GM18873 (cell line): Measurements from ENCODE around the gene CYBA.

Experiments used
- ATAC-seq: cut with Tn5 transposase; IDR thresholded peaks from one replicate; pipeline ENCODE4 v1.9.1; 2021; ENCODE audit warnings: mild to moderate bottlenecking, moderate library complexity, moderate number of reproducible peaks; ENCODE audit not compliant: unreplicated experiment, low FRiP score

The CYBA gene

DNA sequence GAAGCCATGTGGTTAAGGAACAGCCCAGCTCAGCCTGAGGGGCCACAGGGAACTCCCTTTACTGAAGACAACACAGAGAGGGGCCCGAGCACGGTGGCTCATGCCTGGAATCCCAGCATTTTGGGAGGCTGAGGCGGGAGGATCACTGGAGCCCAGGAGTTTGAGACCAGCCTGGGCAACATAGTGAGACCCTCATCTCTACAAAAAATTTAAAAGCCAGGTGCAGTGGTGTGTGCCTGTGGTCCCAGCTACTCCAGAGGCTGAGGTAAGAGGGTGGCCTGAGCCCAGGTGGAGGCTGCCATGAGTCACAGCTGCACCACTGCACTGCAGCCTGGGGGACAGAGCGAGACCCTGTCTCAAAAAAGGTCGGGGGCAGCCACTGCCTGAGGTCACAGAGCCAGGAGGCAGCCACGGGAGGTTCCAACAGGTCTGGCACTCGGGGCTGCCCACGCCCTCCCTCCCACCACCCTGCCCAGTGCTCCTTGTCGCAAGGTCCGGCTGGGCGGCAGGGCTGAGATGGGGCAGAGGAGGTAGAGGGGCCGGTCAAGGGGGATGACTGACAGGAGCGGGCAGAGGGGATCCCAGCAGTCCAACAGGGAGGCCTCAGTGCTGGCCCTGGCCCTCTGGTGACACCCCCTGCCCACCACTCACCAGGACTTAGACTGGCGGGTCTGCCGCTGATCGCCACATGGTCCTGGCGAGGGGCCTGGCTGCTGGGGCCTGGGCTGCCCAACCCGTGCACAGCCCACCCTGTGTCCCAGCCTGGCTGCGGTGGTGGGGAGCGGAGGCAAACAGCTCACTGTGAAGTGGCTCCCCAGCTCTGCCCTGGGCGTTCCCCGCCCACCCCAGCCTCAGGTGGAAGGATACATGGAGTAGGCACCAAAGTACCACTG lies 3.4 kb downstream of the CYBA start:
- ATAC-seq, result no peak

DNA sequence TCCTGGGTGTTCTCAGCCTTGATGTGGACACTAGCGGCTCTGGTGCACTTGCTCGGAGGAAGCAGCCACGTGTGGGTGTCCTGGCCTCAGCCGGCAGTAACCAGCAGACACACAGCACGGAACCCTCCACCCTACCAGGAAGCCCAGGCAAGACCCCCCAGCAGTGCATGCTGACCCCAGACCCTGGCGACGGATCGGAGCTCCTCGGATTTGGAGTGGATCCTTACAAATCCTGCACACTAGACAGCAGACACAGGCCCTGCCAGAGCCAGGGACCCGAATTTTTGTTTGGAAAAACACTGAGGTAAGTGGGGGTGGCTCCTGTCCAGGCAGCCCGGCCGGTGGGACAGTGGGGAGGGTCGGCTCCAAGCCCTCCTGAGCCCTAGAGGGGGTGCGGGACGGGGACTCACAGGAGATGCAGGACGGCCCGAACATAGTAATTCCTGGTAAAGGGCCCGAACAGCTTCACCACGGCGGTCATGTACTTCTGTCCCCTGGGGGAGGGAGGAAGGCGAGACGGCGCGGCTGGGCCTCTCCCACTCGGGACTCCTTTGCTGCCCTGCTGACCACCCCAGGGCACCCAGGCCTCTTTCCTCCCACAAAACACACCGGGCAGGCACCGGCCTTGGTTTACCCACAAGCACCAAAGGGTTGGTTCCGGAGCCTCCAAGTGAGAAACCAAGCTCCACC lies 4.4 kb downstream of the CYBA start:
- ATAC-seq, result no peak

DNA sequence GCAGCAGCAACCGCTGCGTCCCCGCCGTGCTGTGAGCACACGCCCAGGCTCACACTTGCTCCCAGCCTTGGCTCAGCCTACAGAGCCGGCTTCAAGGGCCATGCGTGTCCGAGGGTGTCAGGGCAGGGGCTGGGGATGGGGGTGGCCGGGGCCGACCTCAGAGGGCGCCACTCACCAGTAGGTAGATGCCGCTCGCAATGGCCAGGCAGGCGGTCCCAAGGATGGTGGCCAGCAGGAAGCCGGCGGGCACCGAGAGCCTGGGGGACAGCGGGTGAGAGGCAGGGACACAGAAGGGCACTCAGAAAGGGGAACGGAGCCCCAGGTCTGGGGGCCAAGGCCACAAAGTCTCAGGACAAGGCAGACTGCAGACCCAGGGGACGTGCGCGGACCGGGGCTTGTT lies 4.9 kb downstream of the CYBA start:
- no peak for ATAC-seq

DNA sequence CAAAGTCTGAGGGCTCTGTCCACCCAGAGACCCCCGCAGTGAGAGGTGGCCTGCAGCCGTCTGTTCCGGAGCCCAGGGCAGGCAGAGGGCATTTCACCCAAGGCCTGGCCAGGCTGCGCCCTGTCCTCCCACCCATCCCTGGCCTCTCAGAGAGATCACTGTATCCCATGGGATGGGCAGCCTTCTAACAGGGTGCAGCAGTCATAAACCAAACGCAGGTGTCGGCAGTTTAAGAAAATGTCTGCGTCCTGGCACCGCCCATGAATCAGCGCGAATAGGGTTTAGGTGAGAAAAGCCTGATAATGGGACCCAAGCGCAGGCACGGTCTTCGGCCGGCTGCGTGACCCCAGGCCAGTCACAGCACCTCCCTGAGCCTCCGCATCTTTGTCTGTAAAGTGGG lies 5.4 kb downstream of the CYBA start:
- ATAC-seq, result no peak

DNA sequence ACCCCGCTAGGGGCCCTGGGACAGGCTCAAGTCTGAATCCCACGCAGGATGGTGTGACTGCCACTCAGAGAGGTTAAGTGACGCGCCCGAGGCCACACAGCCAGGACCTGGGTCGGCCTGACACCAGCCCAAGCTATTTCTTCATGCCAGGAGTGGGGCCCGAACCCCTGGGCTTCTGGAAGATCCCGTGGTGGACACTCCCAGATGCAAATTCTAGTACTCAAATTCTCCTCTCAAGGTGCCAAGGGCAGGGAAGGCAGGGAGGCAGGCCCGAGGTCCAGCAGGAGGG lies 7.3 kb downstream of the CYBA start:
- no peak for ATAC-seq

DNA sequence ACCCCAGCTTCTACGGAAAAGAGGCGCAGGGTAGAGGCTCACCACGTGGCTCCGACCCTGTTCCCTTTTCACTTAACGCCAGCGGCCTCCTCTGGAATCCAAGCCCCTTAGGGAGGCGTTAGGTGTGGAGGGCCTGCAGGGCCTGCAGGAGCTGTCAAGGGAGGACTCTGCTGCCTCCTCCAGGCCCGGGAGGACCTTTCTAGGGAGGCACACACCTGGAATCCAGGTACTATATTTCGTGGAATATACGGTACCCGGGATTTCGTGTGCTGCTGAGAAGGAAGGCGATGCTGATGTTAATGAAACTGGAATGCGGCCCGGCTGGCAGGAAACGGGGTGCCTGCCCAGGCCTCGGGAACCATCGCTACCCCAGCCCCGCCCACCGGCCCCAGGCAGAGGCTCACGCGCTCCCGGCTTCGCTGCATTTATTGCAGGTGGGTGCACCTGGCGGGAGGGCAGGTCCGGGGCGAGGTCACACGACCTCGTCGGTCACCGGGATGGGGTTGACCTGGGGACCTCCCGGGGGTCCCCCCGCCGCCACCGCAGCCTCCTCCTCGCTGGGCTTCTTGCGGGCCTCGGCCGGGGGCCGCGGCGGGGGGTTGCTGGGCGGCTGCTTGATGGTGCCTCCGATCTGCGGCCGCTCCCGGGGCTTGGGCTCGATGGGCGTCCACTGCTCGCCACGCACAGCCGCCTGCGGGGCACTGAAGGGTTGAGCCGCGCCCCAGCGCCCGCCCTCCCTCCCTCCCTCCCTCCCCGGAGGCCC lies 7.8 kb downstream of the CYBA start:
- no peak for ATAC-seq

DNA sequence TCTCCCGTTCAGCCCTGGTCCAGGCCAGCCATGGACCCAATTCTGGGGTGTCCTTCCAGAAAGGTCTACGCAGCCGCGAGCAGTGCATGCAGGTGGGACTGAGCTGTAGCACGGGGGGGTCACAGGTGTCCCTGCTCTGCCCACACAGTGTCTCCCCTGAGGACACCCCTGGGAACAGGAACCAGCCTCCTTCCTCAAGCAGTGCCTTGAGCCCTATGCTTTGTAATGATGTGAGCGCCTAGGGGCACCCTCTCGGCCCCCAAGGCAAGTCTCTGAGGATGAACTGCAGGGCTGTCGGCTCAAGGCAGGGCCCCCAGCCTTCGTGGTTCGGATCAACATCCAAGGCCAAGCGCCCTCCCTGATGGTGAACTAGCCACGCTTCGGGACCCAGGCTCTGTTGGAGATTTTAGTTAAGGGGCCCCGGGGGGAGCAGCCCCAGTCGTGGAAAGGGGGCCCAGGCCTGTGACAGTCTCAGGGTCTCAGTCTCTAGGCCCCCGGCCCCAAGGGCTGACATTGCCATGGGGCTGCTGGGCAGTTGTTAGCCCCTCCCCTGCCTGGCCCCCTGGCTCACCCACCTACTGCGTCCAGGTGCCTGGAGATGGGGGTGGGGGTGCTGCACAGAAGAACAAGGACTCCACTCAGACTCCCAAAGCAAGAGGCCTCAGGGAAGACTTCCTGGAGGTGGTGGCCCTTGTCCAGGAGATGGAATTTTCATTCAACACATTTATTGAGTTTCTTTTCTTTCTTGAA lies 10.2 kb downstream of the CYBA start:
- no peak for ATAC-seq

DNA sequence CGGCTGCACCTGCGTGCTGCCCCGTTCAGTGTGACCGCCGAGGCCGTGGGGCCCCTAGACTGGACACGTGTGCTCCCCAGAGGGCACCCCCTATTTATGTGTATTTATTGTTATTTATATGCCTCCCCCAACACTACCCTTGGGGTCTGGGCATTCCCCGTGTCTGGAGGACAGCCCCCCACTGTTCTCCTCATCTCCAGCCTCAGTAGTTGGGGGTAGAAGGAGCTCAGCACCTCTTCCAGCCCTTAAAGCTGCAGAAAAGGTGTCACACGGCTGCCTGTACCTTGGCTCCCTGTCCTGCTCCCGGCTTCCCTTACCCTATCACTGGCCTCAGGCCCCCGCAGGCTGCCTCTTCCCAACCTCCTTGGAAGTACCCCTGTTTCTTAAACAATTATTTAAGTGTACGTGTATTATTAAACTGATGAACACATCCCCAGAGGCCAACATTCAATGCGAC lies 10.8 kb downstream of the CYBA start:
- no peak for ATAC-seq

DNA sequence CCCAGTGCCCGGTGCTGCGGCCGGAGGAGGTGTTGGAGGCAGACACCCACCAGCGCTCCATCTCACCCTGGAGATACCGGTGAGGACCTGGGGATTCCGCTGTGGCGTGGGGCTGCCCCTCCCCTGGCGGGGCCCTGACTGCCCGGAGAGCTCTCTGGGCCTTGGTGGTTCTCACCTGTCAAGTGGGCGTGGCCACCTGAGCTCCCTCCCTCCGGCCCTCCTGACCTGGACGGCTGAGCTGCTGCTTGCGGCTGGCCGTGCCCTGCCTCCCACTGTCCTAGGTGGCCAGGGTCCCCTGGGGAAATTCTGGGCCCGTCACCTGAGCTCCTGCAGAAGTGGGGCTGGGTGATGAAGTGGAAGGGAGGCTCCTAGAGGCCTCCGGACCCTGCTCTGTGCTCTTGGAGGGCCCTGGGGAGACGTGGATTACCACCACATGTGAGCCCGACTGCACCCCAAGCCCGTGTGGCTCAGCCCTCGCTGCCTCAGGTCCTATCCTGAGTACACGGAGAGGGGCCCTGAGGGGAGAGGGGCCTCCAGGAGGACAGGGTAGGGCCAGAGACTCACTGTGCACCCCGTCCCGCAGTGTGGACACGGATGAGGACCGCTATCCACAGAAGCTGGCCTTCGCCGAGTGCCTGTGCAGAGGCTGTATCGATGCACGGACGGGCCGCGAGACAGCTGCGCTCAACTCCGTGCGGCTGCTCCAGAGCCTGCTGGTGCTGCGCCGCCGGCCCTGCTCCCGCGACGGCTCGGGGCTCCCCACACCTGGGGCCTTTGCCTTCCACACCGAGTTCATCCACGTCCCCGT lies 11.4 kb downstream of the CYBA start:
- no peak for ATAC-seq

DNA sequence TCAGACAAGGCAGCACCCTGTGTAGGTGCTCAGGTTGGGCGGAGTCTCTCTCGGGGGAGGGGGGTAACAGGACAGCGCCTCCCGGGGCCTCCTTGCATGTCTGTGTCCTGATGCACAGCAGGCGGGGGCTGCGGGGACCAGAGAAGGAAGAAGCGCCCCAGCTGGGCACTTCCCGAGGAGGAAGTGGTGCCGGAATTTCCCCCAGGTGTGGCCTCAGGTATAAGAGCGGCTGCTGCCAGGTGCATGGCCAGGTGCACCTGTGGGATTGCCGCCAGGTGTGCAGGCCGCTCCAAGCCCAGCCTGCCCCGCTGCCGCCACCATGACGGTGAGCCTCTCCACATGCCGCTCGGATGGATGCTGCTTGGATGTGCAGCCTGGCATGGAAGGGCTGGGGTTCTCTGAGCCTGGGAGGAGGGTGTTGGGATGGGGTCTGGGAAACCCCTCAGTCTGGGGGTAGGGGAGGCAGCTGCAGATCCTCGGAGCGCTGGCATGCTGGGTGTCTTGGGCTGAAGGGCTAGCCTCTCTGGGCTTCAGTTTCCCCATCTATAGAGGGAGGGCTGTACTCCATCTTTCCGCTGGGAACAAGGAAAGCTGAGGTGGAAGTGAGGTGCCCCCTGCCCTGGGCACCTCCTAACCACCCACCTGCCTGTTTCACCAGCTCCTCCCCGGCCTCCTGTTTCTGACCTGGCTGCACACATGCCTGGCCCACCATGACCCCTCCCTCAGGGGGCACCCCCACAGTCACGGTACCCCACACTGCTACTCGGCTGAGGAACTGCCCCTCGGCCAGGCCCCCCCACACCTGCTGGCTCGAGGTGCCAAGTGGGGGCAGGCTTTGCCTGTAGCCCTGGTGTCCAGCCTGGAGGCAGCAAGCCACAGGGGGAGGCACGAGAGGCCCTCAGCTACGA lies 12.3 kb downstream of the CYBA start, which contains the start of gene IL17C:
Gene IL17C (plus strand): TSS at position 250 of the 908 bp plus-strand sequence. CDS start 70 bp downstream, at position 320.
- no peak for ATAC-seq

DNA sequence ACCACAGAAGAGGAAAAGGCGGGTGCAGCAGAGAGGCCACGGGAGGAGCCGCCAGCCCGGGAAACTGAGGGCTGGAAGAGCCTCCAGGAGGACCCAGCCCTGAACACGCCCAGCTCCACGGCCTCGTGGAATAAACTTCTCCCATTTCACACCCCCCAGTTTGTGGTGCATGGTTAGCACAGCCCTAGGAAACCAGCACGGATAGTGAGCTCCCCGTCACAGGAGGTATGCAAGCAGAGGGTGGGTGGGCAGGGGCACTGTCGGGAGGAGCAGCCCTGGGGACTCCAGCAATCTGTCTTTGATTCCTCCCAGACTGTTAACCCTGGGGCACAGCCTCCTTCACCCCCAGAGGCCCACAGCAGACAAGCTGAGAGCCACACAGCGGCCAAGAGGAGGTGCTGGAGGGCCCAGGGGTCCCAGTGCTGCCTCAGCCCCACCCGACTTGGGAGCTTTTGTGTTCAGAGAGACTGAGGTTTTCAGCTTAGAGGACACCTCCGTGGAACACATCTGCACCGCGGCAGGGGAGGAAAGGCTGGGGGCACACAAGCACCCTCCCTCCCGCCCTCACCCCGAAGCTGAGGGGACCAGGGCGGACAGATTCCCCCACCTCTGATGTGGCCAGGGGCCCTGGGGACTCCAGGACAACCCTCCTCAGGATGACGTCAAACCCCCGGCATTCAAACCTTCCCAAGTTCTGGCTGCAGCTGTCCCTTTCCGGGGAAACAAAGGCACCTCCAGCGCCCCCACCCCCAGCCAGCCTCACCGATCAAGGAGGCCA lies 14.2 kb downstream of the CYBA start:
- no peak for ATAC-seq

DNA sequence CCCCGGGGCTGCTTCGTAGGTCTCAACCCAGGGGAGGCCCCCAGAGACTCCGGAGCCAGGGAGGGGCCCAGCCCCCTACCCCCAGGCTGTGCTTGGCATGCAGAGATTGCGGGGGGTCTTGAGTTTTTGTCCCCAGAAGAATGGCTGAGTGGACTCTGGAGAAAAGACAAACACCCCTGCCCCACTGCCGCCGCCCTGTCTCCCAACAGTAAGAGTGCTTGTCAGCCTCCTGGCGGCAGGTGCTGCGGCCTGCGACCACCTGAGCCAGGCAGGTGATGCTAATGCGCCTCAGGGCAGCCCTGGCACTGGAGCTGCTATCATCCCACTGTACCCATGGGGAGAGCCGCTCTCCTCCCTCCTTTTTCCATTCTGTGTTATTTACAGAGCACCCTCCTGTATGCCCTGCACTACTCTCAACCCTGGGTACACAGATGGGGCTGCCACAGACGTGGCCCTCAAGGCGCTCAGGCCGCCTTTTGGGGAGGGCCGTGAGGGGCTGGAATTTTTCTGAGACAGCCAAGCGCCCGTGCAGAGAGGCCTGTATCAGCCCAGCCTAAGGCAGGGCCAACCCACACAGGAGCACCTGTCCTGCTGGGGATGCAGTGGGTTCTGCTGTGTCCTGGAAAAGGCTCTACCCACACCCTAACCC lies 15.1 kb downstream of the CYBA start:
- no peak for ATAC-seq

DNA sequence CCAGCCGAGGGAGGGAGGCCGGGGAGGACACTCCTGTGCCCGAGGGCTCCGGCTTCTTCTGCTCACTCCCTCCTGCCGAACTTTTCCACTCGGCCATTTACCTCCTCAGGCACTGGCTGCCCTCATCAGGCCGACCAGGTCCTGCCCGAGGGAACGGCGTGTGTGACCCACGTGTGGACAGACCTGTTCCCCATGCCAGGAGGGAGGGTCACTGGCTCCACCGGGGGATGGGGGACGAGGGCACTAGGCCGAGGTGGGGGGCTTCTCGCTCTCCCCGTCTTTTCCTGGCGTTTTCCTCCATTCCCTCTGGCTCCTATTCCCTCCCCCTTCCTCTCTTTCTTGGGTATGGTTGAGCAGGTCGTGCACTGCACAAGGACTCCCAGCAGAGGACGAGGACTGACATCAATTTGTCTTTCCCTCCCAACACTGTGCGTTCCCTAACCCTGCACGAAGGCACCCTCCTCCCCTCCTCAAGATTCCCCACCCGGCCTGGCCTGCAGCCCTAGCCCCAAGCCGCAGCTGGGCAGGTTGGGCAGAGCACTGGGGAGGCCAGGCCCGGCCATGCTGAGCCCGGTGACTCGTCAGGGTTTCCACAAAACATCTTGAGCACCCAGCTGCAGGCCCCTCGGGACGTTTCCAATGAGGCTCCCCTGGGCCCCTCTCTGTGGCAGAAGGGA lies 15.7 kb downstream of the CYBA start:
- ATAC-seq, result no peak

DNA sequence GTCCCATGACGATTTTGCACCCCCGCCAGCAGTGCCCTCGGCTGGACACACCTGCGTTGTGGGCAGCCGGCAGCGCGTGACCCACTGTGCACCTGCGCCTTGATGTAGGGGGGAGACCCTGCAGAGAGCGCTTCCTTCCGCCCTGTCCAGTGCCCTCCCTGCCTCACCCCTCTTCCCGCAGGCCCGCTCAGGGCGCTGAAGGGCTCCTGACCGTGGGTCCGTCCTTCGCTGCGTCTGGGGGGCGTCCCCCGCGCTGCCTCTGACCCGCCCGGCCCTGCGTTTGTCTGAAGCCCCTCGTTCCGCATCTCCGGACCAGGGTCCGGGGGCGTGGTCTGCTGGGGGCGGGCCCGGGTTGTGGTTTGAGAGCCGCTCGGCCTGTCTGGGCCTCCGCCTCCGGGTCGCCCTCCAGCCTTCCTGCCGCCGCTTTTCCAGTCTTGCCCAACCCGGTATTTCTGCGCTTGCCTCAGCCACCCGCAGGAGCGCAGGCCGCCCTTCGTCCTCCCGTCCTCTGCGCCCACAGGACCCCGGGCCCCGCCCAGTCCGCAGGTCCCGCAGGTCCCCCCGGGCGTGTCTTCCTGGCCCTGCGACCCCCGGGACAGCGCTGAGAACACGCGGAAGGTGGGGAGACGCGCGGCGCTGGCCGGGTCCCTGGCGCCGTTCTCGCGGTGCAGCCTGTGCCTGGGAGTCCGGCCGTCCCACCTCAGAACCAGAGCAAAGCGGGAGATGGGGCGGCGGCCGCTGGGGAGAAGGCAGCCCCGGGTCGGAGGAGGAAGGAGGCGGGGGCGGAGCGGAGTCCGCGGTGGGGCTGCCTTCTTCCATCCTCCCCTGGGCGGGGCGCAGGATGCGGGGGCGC lies 16.5 kb downstream of the CYBA start:
- peak; percentile 52 for ATAC-seq

DNA sequence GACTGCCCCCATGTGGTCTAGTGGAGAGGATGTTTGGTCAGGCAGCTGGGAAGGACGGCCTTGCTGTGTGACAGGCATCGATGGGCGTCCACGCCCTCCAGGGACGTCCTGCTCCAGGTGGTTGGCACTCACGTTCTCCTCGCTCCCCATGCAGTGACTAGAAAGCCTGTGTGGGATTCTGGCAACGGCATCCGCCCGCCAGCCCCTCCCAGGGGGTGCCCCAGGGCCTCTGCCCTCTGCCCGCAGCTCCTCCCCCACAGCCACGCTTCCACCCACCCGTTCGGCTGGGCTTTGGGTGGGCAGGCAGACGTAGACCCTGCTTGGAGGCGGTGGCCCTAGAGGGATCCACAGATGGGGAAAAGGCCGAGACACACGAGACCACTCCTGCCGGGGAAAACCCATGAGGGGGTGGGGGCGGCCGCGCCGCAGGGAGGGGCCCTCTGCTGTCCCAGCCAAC lies 17.1 kb downstream of the CYBA start:
- ATAC-seq, result peak; percentile 25

DNA sequence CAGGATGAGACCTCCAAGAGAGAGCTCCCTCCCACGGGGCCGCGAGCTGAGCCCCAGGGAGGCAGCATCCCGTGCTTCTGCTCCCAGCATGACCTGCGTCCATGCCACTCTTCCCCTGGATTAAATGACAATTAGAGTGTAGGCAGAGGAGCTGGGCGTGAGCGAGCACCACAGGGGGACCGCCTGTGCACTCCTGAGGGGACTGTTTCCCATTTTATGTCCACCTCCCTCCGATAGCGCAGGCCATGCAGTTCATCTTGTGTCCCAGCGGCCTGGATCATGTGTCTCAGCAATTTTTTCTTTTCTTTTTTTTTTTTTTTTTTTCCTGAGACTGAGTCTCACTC lies 18.3 kb downstream of the CYBA start:
- no peak for ATAC-seq
